HG03520 (cell line): ENCODE results near the gene LZTR1.
"Not testable (repeated sequence)": the region's sequence is repeated elsewhere in the genome, so short reads cannot be mapped to it uniquely, and the experiment has no call there.

ENCODE experiments used
- ATAC-seq: cut with Tn5 transposase; IDR thresholded peaks from one replicate; pipeline ENCODE4 v1.9.1; 2021; ENCODE audit warnings: mild to moderate bottlenecking, moderate library complexity; ENCODE audit not compliant: unreplicated experiment

The LZTR1 gene

DNA sequence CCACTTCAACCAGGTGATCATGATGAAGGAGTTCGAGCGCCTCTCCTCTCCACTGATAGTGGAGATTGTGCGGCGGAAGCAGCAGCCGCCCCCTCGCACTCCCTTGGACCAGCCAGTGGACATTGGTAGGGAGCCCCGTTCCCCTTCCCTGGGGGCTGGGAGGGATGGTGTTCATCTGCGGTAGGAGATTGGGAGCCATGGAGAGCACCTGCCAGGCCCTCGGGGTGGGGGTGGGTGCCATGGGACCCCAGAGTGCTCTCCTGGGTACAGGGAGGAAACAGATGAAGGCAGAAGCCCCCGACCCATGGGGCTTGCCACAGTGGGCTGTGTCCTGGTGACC, 12.8 kb downstream of the LZTR1 start:
- ATAC-seq = no peak

DNA sequence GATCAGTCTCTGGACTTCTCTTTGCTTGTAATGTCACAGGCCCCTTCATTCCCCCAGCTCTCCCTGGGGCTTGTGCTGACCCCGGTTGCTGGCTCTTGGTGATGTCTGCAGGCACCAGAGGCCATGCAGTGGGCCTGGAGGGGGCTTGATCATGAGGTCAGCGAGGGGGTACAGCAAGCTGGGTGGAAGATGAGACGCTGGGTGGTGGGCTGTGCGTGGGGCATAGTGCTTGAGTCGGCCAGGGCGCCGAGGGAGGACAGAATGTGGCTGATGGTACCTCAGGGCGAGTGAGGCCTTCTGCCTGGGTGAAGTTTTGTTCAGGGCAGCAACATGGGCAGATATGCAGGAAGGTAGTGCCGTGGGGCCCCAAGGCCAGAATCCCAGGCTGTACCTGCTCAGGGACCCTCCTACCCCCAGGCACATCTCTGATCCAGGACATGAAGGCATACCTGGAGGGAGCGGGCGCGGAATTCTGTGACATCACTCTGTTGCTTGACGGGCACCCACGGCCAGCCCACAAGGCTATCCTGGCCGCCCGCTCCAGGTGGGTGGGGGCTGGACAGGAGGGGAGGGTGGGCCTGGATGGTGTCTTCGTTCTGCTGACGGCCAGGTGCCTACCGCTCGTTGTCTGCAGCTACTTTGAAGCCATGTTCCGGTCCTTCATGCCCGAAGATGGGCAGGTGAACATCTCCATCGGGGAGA, 13.4 kb downstream of the LZTR1 start:
- ATAC-seq = no peak

DNA sequence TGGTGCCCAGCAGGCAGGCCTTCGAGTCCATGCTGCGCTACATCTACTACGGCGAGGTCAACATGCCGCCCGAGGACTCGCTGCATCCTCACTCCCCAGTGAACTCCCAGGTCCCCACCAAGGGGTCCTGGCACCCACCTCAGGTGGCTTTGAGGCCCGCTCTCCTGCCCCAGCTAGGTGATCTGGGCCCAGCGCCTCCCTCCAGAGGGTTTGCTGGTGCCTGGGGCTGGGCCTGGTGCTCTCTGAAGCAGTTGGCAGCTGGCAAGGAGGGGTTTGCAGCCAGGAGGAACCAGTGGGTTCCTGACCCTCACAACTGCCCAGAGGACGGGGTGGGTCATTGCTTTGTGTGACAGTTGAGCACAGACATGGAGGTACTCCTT, 13.9 kb downstream of the LZTR1 start:
- ATAC-seq = no peak

DNA sequence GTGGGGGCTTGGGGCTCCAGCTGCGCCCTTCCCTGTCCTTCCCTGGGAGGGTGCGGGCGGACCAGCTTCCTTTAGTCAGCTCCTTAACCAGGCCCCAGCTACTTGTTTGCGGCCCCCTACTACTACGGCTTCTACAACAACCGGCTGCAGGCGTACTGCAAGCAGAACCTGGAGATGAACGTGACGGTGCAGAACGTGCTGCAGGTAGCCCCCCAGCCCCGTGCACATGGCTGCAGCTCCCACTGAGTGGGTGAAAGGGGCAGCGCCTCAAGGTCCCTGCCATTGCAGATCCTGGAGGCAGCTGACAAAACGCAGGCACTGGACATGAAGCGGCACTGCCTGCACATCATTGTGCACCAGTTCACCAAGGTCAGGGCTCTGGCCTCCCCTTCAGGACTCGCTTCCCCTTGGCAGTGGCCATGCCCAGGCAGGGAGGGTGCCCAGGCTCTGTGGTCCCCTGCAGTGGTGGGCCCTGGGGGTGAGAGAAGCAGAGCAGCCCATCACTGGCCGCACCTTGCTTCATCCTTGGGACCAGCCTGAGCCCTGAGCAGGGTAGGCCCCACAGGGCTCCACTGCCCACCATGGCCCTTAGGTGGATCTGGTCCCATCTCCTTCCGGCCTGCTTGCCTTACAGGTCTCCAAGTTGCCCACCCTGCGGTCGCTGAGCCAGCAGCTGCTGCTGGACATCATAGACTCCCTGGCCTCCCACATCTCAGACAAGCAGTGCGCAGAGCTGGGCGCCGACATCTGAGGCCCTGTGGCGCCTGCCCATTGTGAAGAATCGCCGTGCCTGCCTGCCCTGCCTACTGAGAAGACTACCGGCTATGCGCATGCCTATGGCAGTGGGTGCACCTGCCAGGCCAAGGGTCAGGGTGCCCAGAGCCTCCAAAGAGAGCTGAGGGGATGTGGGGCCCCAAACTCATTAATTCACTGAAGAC, 14.8 kb downstream of the LZTR1 start:
- no peak for ATAC-seq

DNA sequence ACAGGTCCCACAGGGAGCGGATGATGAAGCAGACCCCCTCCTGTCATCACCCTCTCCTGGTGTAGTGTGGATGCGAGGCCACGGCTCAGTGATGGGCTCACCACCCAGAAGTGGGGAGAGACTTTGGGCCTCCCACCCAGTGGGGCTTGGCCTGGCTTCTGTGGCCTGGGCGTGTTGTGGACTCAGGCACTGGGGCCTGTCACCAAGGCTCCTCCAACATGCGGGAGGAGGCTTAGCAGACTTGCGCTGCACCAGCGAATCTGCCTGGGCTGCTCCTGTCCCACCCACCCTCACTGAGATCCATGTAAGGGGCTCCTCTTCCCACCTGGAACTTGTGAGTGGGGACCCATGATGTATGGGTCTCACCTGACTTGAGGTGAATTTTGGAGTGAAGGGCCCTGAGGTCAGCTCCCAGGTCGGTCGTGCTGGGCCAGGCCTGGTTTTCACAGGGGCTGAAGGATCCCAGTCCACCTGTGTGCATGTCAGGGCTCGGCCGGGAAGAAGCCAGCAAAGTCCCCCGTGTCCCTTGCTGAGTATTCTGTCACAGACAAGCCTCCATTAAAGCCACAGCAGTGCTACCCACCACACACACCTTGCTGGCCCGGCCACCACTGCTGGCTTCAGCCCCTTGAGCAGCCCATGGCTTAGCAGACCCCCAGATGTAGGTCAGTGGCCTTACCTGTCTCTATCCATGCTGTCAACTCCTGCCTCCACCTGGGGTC, 15.6 kb downstream of the LZTR1 start:
- ATAC-seq = no peak

DNA sequence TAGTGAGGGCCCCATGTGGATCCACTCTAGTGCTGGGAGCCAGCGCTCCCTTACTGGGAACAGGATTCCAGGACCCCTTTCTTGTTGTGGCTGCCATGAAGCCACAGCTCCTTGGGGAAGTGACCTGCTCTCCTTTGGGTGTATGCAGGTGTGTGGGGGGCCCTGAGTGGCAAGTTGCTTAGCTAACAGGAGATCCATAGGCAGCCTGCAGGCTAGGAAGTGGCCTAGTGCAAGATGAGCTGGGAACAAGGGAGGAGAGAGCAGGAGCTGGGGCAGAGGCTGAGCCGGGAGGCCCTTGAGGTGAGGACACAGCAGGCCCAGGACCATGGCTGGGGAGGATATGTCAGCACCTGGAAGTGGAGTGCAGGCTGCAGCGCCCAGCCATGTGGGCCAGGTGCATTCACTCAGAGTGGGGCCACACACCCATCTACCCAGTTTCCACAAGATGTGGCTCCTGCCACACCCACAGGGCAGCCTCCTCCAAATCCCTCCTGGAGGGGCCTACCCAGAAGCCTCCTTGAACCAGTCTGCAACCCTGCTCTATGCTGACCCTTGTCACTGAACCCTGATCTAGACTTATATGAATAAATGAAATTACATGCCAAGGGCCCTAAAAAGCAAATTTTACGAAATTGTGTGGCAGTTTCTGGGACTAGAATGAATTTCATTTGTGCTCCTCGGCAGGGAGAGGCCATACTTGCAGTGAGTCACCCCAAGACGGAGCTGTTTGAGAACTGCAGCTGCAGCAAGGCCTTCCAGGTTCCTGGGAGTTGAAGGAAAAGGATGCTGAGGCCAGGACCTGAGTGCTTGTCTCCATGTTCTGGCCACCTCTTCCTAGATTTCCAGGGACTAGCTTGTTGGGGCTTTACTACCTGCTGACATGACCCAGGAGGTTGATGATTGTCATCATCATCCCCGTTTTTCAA, 16.6 kb downstream of the LZTR1 start:
- ATAC-seq = no peak

DNA sequence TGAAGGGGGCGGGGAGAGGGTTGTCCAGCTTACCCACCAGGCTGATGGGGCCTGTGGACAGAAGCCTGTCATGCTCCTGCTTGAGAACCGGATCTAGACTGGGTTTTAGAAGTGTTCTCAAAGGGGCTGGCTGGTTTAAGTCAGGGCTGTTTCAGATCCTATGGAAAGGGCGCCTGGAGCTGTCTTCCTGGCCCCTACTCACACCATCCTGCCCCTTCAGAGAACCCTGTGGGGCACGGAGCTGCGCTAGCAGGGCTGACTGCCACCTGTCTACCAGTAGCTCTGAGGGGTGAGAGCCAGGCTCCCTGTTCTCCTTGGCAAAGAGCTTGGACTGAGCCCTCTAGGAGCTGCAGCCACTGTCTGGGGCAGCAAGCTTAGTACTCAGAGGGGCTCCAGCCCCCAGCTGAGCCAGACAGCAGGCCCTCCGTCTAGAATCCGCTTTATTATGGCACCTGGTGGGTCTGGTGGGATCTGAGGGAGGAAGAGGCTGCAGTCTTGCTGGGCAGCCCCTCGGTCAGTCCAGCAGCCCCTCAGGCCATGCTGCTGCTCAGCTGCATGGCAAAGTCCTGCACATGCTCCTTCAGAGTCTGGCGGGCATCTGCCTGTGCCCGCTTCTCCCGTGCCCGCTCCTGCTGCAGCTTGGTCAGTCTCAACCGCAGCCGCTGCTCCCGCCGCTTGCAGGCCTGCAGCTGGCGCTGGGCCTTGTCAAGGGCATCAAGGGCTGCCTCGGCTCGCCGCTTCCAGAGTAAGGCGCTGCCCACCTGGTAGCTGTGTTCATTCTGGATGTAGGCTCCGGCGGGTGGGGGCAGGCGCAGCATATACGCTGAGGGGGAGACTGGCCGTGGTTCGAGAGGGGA, 17.5 kb downstream of the LZTR1 start:
- ATAC-seq = no peak

DNA sequence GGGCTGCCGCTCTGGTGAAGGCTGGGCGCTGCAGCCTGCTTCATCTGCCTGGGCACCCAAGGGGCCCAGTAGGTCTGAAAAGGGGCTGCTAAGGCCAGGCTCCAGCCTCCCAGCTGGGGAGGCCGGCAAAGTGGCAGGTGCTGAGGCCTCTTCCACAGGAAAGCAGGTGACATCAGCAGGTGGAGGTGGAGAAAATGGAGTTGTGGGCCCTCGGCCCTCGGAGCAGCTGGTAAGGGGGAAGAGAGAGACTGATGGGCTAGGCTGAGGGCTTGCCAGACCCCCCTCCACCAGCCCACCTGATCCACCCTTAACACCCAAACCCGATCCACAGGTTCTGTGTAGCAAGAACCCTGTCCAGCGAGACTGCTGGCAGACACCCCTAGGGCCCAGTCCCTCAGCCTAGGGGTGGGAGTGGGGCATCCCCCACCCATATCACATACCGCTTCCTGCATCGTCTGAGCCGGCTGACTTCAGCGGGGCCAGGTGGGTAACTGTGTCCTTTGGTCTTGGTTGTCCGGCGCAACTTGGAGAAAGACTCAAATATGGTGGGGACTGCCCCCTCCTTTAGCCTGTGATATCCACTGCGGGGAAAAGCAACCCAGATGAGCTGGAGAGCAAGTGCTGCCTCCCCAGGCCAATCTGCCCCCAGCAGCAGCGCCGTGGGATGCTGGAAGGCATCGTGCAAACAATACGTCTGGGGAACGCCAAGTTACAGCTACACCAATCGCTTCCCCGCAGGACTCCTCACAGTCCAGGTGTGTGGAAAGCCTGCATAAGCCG, 18.3 kb downstream of the LZTR1 start:
- no peak for ATAC-seq

DNA sequence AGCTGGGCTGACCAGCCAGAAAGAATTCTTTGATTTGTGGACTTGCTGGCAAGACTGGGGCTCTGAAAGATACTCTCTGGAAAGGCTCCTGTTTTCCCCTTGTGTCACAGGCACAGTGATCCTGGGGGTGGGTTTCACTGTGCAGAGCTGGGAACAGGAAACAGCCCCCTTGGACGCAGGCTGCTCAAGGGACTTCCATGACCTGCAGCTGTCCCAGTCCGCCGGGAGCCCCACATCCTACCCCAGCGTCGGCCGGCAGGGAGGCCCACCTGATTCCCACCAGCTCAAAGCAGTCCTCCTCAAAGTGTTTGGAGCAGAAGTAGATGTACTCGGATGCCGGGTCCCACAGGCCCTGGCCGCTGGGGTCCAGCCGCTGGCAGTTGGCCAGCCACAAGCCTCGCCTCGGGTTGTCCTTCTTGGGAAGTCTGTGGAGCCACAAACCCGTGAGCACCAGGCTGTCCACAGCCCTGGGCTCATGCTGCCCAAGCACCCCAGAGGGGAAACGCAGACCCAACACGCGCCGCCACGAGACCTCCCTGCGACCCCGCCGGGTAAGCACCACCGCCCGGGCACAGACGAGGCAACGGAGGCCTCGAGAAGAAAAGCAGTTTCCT, 19.0 kb downstream of the LZTR1 start:
- ATAC-seq = peak; percentile 7

DNA sequence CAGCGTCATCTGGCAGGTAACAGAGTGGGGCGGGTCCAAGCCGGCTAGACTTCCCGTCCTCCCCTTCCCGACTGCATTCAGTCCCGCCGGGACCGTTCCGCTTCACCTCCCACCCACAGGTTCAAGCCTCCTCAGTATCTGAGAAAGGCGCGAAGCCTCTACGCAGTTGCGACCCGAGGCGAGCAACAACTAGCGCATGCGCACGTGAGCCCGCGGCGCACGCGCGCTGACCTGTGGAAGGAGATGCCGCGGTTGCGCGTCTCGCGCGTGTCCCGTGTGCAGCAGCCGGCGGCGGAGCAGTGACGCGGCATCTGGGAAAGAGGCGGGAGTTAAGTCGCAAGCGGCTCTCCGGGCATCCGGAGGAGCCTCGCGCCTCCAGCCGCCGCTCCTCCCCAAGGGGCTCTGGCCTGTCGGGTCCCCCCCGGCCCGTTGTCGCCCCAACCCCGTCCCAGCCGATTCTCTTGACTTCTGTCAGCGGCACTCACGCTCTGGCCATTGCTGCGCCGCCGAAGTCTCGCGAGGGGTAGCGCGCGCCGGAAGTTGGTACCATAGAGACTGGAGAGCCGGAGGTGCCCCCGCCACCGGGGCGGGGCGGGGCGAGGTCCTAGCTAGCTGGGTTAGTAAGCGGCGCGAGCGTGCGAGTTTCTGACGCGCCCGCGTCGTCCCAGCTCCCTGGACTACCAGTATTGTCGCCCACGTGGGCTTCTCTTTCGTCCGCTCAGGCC, 19.7 kb downstream of the LZTR1 start, which contains the start of gene THAP7:
Gene THAP7 (minus strand): TSS at position 518 of the 725 bp plus-strand sequence. CDS start 207 bp downstream, at position 311.
- ATAC-seq = peak; percentile 80

DNA sequence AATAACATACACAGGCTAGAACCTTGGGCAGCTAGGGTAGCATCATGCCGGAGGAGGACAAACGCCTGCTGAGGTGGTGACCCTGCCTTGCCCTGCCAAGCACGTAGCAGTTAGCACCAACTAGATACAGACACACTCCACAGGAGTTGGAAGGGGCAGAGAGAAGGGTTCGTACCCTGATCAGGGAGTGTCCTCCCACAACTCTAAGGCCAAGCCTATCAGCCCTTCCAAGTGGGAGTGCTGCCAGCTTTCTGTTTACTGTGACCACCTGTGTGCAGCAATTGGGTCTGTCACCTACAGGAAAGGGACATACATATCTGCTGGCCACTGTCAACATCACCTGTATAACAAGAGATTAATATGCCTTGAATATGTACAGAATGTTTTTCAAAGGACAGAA, 21.7 kb downstream of the LZTR1 start:
- ATAC-seq = no peak

DNA sequence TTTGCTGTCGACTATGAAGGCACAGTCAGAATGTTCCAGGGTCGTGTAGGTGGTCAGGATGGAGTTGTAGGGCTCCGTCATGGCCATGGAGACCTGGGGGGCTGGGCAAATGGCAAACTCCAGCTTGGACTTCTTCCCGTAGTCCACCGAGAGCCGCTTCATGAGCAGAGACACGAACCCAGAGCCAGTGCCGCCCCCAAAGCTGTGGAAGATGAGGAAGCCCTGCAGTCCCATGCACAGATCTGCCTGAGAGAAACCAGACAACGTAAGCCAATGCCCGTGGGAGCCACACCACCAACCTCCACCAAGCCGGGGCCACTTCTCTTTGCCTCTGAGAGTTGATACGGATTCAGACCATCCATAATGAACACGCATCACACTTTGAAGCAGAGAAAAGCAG, 27.1 kb downstream of the LZTR1 start:
- not testable (repeated sequence) for ATAC-seq

DNA sequence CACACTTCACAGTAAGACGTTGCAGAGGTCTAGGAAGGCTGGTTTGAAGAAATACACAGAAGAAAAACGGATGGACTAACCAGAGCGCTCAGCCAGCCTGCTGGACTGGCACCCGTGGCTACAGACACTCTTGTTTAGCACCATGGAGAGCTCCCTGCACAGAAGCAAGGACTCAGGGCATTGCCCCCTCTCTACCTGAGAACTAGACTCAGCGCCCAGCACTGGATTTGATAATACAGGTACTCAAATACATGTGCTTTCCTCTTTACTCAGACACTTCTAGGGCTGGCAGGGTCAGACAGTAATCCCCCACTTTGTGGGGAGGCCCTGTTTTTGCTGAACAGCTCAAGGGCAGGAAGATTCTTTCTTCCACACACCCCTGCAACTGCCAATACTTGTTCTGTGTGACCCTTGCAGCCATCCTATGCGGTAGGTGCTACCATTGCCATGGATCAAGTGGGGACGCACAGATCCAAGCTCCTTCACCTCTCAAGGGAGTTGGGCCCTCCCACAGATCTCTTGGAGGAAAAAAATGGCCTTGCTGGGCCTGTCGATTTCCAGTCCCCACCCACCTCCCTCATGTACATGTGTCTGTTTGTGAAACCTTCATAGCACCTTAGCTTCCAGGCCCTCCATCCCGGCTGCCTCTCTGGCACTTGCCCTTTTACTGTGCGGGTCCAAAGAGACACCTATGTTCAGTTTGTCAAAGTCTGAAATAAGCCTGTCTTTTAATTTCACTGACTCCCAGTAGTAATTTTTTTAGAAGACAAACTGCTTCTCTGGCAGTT, 27.7 kb downstream of the LZTR1 start:
- ATAC-seq = no peak

DNA sequence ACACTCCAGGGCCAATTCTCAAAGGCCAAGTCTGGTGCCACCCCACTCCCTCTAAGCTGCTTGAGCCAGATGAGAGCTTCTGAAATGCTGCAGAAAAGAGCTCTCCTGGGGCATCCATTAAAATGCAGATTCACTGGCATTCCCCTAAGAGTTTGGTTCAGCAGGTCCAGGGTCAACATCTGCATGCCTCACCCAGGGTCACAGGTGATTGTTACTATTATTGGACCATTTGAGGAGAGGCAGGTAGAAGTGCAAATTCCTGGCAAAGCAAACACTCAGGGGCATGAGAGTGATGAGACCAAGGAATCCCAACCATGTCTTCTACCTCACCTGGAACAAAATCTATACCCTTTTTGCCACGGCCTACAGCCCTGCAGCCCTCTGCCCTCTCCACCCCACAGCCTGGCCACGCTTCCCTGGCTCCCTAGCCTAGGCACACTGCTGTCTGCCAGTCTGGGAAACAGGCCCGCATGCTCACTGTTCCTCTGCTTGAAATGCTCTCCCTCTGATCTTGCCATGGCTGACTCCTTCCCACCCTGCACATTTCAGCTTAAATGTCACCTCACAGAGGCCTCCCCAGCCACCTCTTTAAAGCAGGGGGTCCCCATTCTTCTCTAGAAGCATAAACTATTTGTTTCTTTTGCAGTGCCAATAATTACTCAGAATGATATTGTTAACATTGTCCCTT, 28.5 kb downstream of the LZTR1 start:
- no peak for ATAC-seq

DNA sequence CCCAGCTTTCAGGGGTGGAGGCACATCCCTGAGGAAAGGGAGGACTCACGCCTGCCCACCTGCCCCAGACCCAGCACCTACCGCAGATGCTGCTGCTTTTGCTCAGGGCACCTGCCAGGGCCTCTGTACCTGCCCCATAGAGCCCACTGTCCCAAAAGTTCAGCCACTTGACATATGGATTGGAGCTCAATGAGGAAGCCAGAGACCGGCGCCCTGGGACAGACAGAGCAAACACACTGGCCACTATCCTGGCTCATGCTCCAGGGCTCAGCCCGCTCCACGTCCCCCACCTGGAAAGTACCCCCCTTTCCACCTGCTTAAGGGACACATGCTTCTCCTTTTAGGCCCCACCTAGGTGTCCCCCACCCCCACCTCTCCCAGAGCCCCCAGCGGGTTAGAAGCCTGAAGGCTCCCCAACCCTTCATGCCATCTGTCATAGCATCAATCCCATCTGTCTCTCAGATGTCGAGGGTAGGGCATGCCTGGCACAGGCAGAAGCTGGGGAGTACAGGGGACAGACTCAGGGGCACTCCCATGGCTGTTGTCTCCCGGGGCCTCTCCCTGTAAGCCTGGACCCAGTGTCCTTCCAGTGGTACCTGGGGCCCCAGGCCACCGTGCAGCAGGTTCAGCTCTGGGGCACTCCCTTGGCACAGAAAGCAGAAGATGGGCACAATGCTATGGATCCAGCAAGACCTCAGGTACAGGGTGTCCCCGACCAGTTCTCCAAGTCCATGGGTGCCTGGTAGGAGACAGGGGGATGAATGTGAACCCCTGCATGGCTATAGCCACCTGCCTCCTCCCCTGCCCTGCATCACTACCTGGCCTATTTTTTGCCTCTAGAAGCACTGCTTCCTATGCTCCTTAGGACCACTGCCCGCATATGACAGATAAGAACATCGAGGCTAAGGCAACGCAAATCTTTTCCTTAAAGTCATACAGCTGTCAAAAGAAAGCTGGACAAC, 30.6 kb downstream of the LZTR1 start:
- no peak for ATAC-seq
